Astrocyte (in vitro differentiated cells and primary cell): ENCODE data around the gene CD109. TPM values are rescaled to one million over a fixed set of nuclear protein-coding genes. Genes with fewer than 3 reads are reported as not detected.

Experiments used
- DNase-seq: peaks from one replicate; pipeline ENCODE4 v3.0.0-alpha.2; 2010; ENCODE audit warnings: low read depth
- FAIRE-seq: peaks from 2 replicates; lab custom pipeline; 2011; peaks lifted over from hg19 to GRCh38; lab: Jason Lieb, UNC
- H2AFZ ChIP-seq: 2 replicates; pipeline ENCODE4 v1.6.0; 2012; ENCODE audit warnings: low read depth, low read length, inconsistent platforms
- H3K27ac ChIP-seq: 2 replicates; pipeline ENCODE4 v1.5.1; 2011; ENCODE audit warnings: low read depth, low read length, inconsistent platforms
- H3K27me3 ChIP-seq: 2 replicates; pipeline ENCODE4 v1.6.0; 2011; ENCODE audit warnings: low read length, inconsistent platforms; ENCODE audit not compliant: insufficient read depth
- H3K36me3 ChIP-seq: 2 replicates; pipeline ENCODE4 v1.5.1; 2011; ENCODE audit warnings: low read length, inconsistent platforms; ENCODE audit not compliant: insufficient read depth
- H3K4me1 ChIP-seq: 2 replicates; pipeline ENCODE4 v1.5.1; 2011; ENCODE audit warnings: low read length, inconsistent platforms; ENCODE audit not compliant: insufficient read depth
- H3K4me2 ChIP-seq: 2 replicates; pipeline ENCODE4 v1.6.0; 2012; ENCODE audit warnings: low read length, inconsistent platforms
- H3K4me3 ChIP-seq: 2 replicates; pipeline ENCODE4 v1.5.1; 2011; ENCODE audit warnings: low read depth, mild to moderate bottlenecking, low read length, inconsistent platforms; ENCODE audit not compliant: insufficient read depth
- H3K79me2 ChIP-seq: 2 replicates; pipeline ENCODE4 v1.6.0; 2012; ENCODE audit warnings: mild to moderate bottlenecking, low read length, inconsistent platforms; ENCODE audit not compliant: insufficient read depth
- H3K9ac ChIP-seq: 2 replicates; pipeline ENCODE4 v1.6.0; 2012; ENCODE audit warnings: mild to moderate bottlenecking, low read length, inconsistent platforms
- H3K9me3 ChIP-seq: 2 replicates; pipeline ENCODE4 v1.5.1; 2012; ENCODE audit warnings: low read depth, mild to moderate bottlenecking, low read length, inconsistent platforms; ENCODE audit not compliant: insufficient read depth
- H4K20me1 ChIP-seq: 2 replicates; pipeline ENCODE4 v1.6.0; 2012; ENCODE audit warnings: low read length, inconsistent platforms; ENCODE audit not compliant: insufficient read depth
- H3K27ac Mint-ChIP-seq: one replicate; pipeline ENCODE4 v1.8.0; 2021; ENCODE audit warnings: mild to moderate bottlenecking, mixed read lengths; ENCODE audit not compliant: unreplicated experiment
- H3K27me3 Mint-ChIP-seq: one replicate; pipeline ENCODE4 v1.8.0; 2021; ENCODE audit warnings: low read depth, mixed read lengths; ENCODE audit not compliant: unreplicated experiment
- H3K36me3 Mint-ChIP-seq: one replicate; pipeline ENCODE4 v1.8.0; 2021; ENCODE audit warnings: low read depth, mixed read lengths; ENCODE audit not compliant: unreplicated experiment
- H3K4me1 Mint-ChIP-seq: one replicate; pipeline ENCODE4 v1.8.0; 2021; ENCODE audit warnings: low read depth, mixed read lengths; ENCODE audit not compliant: unreplicated experiment
- H3K4me3 Mint-ChIP-seq: one replicate; pipeline ENCODE4 v1.8.0; 2021; ENCODE audit warnings: mild to moderate bottlenecking, moderate library complexity, mixed read lengths; ENCODE audit not compliant: unreplicated experiment
- H3K9me3 Mint-ChIP-seq: one replicate; pipeline ENCODE4 v1.8.0; 2021; ENCODE audit warnings: mild to moderate bottlenecking, mixed read lengths; ENCODE audit not compliant: unreplicated experiment
- EZH2 ChIP-seq: IDR thresholded peaks from 2 replicates; pipeline ENCODE4 v1.6.1; 2012; ENCODE audit warnings: mild to moderate bottlenecking, low read length, inconsistent platforms; ENCODE audit not compliant: insufficient read depth
- total RNA-seq: library from RNA; stranded (reverse); gene quantifications from 2 replicates; pipeline ENCODE4 v1.2.1, GENCODE V29; 2021
- TF ChIP-seq, protein P1 (sequence below): IDR thresholded peaks from 2 replicates; pipeline ENCODE4 v1.5.1; 2011; ENCODE audit warnings: low read depth, mild to moderate bottlenecking, inconsistent platforms, low read length, moderate library complexity; ENCODE audit not compliant: insufficient read depth

Gene CD109
- total RNA-seq, 1 donor from 2014 or later, result 18.3 TPM

DNA sequence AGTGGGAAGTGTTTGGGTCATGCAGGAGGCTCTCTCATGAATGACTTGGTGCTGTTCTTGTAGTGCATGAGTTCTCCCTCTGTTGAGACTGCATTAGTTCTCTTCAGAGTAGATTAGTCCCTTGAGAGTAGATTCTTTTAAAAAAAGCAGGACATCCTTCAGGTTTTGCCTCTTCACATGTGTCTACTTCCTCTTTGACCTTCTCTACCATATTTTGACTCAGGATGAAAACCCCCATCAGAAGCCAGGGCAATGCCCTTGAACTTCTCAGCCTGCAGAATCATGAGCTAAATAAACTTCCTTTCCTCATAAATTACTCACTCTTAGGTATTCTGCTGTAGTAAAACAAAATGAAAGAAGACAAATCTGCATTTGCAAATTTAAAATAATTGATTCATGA lies 170.3 kb downstream of the CD109 start:
- H3K4me2 ChIP-seq, result no peak overlapping the region
- TF ChIP-seq, protein P1, sequence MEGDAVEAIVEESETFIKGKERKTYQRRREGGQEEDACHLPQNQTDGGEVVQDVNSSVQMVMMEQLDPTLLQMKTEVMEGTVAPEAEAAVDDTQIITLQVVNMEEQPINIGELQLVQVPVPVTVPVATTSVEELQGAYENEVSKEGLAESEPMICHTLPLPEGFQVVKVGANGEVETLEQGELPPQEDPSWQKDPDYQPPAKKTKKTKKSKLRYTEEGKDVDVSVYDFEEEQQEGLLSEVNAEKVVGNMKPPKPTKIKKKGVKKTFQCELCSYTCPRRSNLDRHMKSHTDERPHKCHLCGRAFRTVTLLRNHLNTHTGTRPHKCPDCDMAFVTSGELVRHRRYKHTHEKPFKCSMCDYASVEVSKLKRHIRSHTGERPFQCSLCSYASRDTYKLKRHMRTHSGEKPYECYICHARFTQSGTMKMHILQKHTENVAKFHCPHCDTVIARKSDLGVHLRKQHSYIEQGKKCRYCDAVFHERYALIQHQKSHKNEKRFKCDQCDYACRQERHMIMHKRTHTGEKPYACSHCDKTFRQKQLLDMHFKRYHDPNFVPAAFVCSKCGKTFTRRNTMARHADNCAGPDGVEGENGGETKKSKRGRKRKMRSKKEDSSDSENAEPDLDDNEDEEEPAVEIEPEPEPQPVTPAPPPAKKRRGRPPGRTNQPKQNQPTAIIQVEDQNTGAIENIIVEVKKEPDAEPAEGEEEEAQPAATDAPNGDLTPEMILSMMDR, result no peak
- TF ChIP-seq EZH2, result no peak
- no peak overlapping the region for H3K27ac ChIP-seq
- H3K9ac ChIP-seq, result no peak overlapping the region
- no peaks in the 10 kb centered on the region for H3K4me1 Mint-ChIP-seq
- H3K79me2 ChIP-seq, result no peaks in the 10 kb centered on the region
- H4K20me1 ChIP-seq, result no peaks in the 10 kb centered on the region
- no peaks in the 10 kb centered on the region for H3K9me3 Mint-ChIP-seq
- H3K4me1 ChIP-seq, result no peaks in the 10 kb centered on the region
- H3K36me3 ChIP-seq, result no peaks in the 10 kb centered on the region
- H2AFZ ChIP-seq, result no peak overlapping the region
- H3K27me3 ChIP-seq, result no peaks in the 10 kb centered on the region
- H3K4me3 ChIP-seq, result no peak overlapping the region
- no peaks in the 10 kb centered on the region for H3K9me3 ChIP-seq
- H3K27ac Mint-ChIP-seq, result no peak overlapping the region
- no peaks in the 10 kb centered on the region for H3K36me3 Mint-ChIP-seq
- DNase-seq (no peak), FAIRE-seq (no peak)
- no peaks in the 10 kb centered on the region for H3K27me3 Mint-ChIP-seq
- H3K4me3 Mint-ChIP-seq, result no peak overlapping the region

DNA sequence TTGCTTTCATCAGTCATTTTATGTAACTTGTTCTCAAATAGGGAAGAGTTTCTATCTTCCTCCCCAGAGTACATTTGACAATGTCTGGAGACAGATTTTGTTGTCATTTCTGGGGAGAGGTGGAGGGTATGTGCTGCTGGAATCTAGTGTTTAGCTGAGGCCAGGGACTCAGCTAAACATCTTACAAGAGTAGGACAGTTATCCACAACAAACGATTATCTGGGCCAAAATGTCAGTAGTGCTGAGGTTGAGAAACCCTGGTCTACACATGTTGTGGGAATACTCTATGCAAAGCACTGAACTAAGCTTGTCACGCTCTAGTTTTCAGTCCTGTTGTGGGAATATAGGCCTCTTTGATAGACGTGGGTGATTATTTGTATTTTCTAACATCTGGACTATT lies 171.4 kb downstream of the CD109 start:
- no peaks in the 10 kb centered on the region for H3K4me1 Mint-ChIP-seq
- H3K4me3 Mint-ChIP-seq, result no peak overlapping the region
- DNase-seq, result no peak
- H3K9me3 ChIP-seq, result no peaks in the 10 kb centered on the region
- no peaks in the 10 kb centered on the region for H3K9me3 Mint-ChIP-seq
- no peak for FAIRE-seq
- H3K4me3 ChIP-seq, result no peak overlapping the region
- no peak overlapping the region for H3K9ac ChIP-seq
- no peak overlapping the region for H3K27ac ChIP-seq
- H2AFZ ChIP-seq, result no peak overlapping the region
- no peaks in the 10 kb centered on the region for H3K79me2 ChIP-seq
- no peak overlapping the region for H3K27ac Mint-ChIP-seq
- H3K4me2 ChIP-seq, result no peak overlapping the region
- H3K4me1 ChIP-seq, result no peaks in the 10 kb centered on the region
- H3K27me3 Mint-ChIP-seq, result no peaks in the 10 kb centered on the region
- TF ChIP-seq, protein P1, result no peak
- TF ChIP-seq EZH2, result no peak
- no peaks in the 10 kb centered on the region for H3K36me3 ChIP-seq
- no peaks in the 10 kb centered on the region for H3K36me3 Mint-ChIP-seq
- no peaks in the 10 kb centered on the region for H3K27me3 ChIP-seq
- H4K20me1 ChIP-seq, result no peaks in the 10 kb centered on the region

DNA sequence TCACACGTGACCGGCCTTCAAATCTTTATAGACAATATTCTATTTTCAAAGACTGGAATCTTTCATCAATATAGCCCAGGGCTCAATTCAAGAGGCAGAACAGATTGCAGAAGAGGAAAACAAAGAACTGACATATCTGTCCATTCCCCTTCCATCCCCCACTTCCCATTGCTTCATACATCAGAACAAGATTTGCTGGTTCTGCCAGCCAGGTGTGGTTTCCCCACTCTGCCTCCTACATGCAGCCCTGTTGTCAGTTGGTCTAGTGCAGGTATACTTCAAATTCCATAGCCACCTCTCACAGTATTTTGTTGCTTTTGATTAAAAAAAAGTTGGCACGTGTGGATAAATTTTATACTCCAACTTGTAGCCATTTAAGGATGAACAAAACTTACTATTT lies 174.9 kb downstream of the CD109 start:
- no peaks in the 10 kb centered on the region for H3K36me3 ChIP-seq
- H4K20me1 ChIP-seq, result no peaks in the 10 kb centered on the region
- H3K36me3 Mint-ChIP-seq, result no peaks in the 10 kb centered on the region
- no peak overlapping the region for H3K27ac Mint-ChIP-seq
- no peak overlapping the region for H3K4me2 ChIP-seq
- FAIRE-seq (no peak), DNase-seq (no peak)
- H3K4me1 Mint-ChIP-seq, result no peaks in the 10 kb centered on the region
- no peaks in the 10 kb centered on the region for H3K27me3 Mint-ChIP-seq
- no peak overlapping the region for H2AFZ ChIP-seq
- TF ChIP-seq, protein P1, result no peak
- TF ChIP-seq EZH2, result no peak
- H3K27ac ChIP-seq, result no peak overlapping the region
- H3K27me3 ChIP-seq, result no peaks in the 10 kb centered on the region
- H3K4me3 ChIP-seq, result no peak overlapping the region
- no peaks in the 10 kb centered on the region for H3K4me1 ChIP-seq
- H3K4me3 Mint-ChIP-seq, result no peak overlapping the region
- no peaks in the 10 kb centered on the region for H3K9me3 Mint-ChIP-seq
- H3K9me3 ChIP-seq, result no peaks in the 10 kb centered on the region
- no peaks in the 10 kb centered on the region for H3K79me2 ChIP-seq
- no peak overlapping the region for H3K9ac ChIP-seq
